Measurements from ENCODE around the gene FXN.

DNA sequence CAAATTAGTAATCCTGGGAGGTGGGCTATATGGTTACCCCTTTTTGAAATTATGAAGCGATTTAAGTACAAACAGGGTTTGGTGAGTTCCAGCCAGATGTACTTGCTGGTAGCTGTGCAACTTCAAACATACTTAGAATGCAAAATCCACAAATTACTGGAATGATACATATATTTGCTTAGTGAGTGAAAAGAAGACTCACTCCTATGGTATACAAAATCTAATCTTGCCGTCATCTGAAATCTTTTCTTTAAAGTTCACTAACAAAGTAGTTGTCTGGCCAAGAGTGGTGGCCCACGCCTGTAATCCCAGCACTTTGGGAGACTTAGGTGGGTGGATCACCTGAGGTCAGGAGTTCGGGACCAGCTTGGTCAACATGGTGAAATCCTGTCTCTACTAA lies 73.6 kb downstream of the FXN start:
- TF ChIP-seq GATA2 (IDR thresholded peaks at IDR 0.05; ENCODE audit: low read depth, low read length) (no peak), GATA3 (IDR thresholded peaks at IDR 0.05; ENCODE audit: low read depth, low read length) (no peak)
